A549 treated with AZD9567 at 1 μM for 4 hours (cell line): ENCODE measurements around the gene UGT2B10. TPM values are rescaled to one million over a fixed set of nuclear protein-coding genes. Genes with fewer than 3 reads are reported as not detected.

Experiments
- total RNA-seq: library from RNA; stranded (reverse); fragments of 200-300 nt; extraction: Qiagen RNA extraction; gene quantifications from 5 replicates; pipeline ENCODE4 v1.2.3, GENCODE V29; 2022; ENCODE audit not compliant: insufficient read depth

UGT2B10 gene
- not detected in 5 replicates for total RNA-seq

GRCh38 chr4:68815617-68816409 is at the start of gene UGT2B10:
Gene UGT2B10, plus strand, starts transcription at chr4:68815994. Its CDS starts 26 bp downstream, at chr4:68816020.

Other genes with a start within 250 kb of the UGT2B10 start
- not detected in 5 replicates for gene UGT2B17, start 239.7 kb upstream of the UGT2B10 start, total RNA-seq
- gene UGT2B15, start 145.3 kb upstream of the UGT2B10 start, total RNA-seq = 0.08 to 0.10 TPM (median 0.09 TPM) in 3 of 5 replicates, not detected in the others
- 0.02 to 0.12 TPM (median 0.09 TPM) in 4 of 5 replicates, not detected in the other for gene UGT2A3, start 135.8 kb downstream of the UGT2B10 start, total RNA-seq